ENCODE results near the gene KIAA1328.

DNA sequence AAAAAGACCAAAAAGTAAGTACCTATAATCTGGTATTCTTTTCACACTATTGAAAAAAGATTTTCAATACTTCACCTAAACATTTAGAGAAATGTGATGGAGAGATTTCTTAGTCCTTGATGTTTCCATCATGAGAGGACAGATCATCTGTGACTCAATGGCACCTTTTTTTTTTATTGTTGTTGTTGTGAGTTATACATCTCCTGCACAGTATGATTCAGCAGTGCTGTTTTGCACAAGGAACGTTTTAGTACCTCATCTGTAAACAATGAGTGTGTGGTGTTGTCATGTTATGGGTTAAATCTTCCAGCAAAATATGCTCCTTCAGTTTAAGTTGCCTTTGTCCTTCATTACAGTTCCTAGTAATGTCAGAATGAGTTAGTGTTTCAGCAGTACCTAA, 2.2 kb downstream of the KIAA1328 start:
- TF ChIP-seq, protein P1, sequence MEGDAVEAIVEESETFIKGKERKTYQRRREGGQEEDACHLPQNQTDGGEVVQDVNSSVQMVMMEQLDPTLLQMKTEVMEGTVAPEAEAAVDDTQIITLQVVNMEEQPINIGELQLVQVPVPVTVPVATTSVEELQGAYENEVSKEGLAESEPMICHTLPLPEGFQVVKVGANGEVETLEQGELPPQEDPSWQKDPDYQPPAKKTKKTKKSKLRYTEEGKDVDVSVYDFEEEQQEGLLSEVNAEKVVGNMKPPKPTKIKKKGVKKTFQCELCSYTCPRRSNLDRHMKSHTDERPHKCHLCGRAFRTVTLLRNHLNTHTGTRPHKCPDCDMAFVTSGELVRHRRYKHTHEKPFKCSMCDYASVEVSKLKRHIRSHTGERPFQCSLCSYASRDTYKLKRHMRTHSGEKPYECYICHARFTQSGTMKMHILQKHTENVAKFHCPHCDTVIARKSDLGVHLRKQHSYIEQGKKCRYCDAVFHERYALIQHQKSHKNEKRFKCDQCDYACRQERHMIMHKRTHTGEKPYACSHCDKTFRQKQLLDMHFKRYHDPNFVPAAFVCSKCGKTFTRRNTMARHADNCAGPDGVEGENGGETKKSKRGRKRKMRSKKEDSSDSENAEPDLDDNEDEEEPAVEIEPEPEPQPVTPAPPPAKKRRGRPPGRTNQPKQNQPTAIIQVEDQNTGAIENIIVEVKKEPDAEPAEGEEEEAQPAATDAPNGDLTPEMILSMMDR (IDR thresholded peaks at IDR 0.05) = no peak
- TF ChIP-seq POLR2A (IDR thresholded peaks at IDR 0.05) = no peak

Data from right lobe of liver (tissue), 4 donors.